GM12874 (cell line): ENCODE measurements around the gene POLR2E.
A peak's percentile ranks its signal among the peaks of the same experiment; 100 is the strongest.

Experiments
- CTCF ChIP-seq: IDR thresholded peaks from 2 replicates; pipeline ENCODE4 v1.5.1; 2011; ENCODE audit warnings: low read depth, mild to moderate bottlenecking, control low read depth, low read length, moderate library complexity; ENCODE audit not compliant: insufficient read depth

POLR2E gene

GRCh38 chr19:1090731-1091543, 4.2 kb downstream of the POLR2E start:
- no peak for TF ChIP-seq CTCF

- TF ChIP-seq CTCF, result no peak
These were observed 5.3 kb downstream of the POLR2E start for GRCh38 chr19:1089891-1090290.

GRCh38 chr19:1089126-1089771, 5.9 kb downstream of the POLR2E start:
- no peak for TF ChIP-seq CTCF

- no peak for TF ChIP-seq CTCF
These were observed 6.7 kb downstream of the POLR2E start for GRCh38 chr19:1088416-1089010.

- TF ChIP-seq CTCF, result peak; percentile 18; the same call in 1 of the 2 replicates
These were observed 7.3 kb downstream of the POLR2E start for GRCh38 chr19:1087813-1088415.

GRCh38 chr19:1086613-1087012, 8.6 kb downstream of the POLR2E start:
- no peak for TF ChIP-seq CTCF

- no peak for TF ChIP-seq CTCF
These were observed 9.3 kb downstream of the POLR2E start for GRCh38 chr19:1085676-1086442.
